Activated CD4-positive, alpha-beta memory T cell treated with anti-CD3 and anti-CD28 coated beads, Interleukin-2, amount 10 ng/mL, durations not matched to agents 7 days and 5 days (primary cell): ENCODE measurements around the gene IL22RA1. TPM values are rescaled to one million over a fixed set of nuclear protein-coding genes. Genes with fewer than 3 reads are reported as not detected.

Experiments
- CTCF ChIA-PET: fragments of 350-600 bp; sonication (Branson Sonifier 250); formaldehyde crosslinking; loops from one replicate; lab custom pipeline; 2021; ENCODE audit warnings: antibody characterized with exemption, inconsistent platforms; lab: Charles Lee
- POLR2A ChIA-PET: fragments of 350-600 bp; sonication (Branson Sonifier 250); formaldehyde crosslinking; loops from one replicate; lab custom pipeline; 2021; ENCODE audit warnings: antibody characterized with exemption; lab: Charles Lee
- DNase-seq: peaks from one replicate; pipeline ENCODE4 v3.0.0-alpha.2; 2020
- H3K27ac Mint-ChIP-seq: one replicate; pipeline ENCODE4 v1.8.0; 2021; ENCODE audit warnings: mild to moderate bottlenecking, mixed read lengths
- H3K27me3 Mint-ChIP-seq: one replicate; pipeline ENCODE4 v1.8.0; 2021; ENCODE audit warnings: mixed read lengths
- H3K36me3 Mint-ChIP-seq: one replicate; pipeline ENCODE4 v1.8.0; 2021; ENCODE audit warnings: low read depth, mixed read lengths
- H3K4me1 Mint-ChIP-seq: one replicate; pipeline ENCODE4 v1.8.0; 2021; ENCODE audit warnings: mixed read lengths
- H3K4me3 Mint-ChIP-seq: one replicate; pipeline ENCODE4 v1.8.0; 2021; ENCODE audit warnings: mild to moderate bottlenecking, mixed read lengths
- H3K9me3 Mint-ChIP-seq: one replicate; pipeline ENCODE4 v1.8.0; 2021; ENCODE audit warnings: mixed read lengths
- total RNA-seq, 2 experiments: library from RNA; stranded (reverse); gene quantifications; one replicate each; pipeline ENCODE4 v1.2.3, GENCODE V29; 2021

The IL22RA1 gene
- total RNA-seq, 2 experiments from 2014 or later = not detected

DNA sequence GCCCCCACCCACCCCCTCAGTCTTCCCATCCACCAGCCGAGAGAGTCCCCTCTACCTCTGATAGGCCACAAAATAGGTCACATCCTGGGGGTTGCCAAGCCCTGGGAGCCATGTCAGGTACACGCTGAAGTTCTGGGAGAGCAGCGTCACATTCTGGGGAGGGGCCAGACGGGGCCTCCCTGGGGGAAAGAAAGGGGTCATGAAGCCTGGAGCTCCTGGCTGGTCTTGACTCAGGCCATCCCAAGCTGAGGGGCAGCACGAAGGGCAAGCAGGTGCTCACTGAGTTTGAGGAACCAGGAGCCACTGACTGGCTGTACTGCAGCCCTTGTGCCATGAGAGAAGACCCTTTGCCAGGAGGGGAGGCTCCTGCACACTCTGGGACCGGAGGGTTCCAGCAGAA is 37.7 kb upstream of the IL22RA1 start:
- no peaks in the 10 kb centered on the region for H3K27me3 Mint-ChIP-seq
- no peak overlapping the region for H3K27ac Mint-ChIP-seq
- peaks cover 2% of the 10 kb centered on the region for H3K36me3 Mint-ChIP-seq
- H3K4me3 Mint-ChIP-seq = no peak overlapping the region
- CTCF ChIA-PET = interaction anchor here (0.7 to 1.2 kb wide), 2 partner anchors 29 to 30 kb away, joined by 3 to 5 read pairs; no protein-coding TSS in a partner anchor
- POLR2A ChIA-PET = interaction anchor here (0.6 kb wide), 1 partner anchor 75 kb away, joined by 3 read pairs; no protein-coding TSS in a partner anchor
- no peaks in the 10 kb centered on the region for H3K9me3 Mint-ChIP-seq
- H3K4me1 Mint-ChIP-seq = no peaks in the 10 kb centered on the region
- no peak for DNase-seq

DNA sequence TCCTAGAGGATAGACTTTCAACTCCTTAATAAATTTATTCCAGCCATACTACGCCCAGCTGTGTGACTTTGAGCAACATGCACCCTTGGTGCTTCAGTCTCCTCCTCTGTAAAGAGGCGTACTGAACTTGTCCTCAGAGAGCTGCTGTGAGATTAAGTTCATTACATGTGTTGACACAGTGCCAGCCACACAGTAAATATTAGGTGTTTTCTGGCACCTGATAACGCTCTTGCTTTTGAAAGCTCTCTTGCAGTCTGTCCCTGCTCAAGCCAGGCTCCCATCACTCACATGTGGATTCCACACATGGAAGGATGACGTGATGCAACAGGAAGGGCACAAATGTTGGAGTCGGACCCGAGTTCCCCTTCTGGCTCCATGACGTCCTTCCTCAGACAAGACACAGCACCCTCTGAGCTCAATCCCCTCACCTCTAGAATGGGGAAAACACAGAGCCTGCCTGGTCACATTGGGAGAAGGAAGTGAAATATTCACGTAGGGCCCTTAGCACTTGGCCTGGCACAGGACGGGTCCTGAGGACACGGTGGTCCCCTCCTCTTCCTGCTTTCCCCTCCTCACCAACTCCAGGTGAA is 36.4 kb upstream of the IL22RA1 start:
- H3K4me1 Mint-ChIP-seq = no peaks in the 10 kb centered on the region
- no peak overlapping the region for H3K27ac Mint-ChIP-seq
- CTCF ChIA-PET = interaction anchor here (1.0 to 1.1 kb wide), 2 partner anchors 20 to 212 kb away, joined by 3 to 4 read pairs; no protein-coding TSS in a partner anchor
- H3K36me3 Mint-ChIP-seq = peaks cover 2% of the 10 kb centered on the region
- DNase-seq = no peak
- no peaks in the 10 kb centered on the region for H3K9me3 Mint-ChIP-seq
- POLR2A ChIA-PET = interaction anchor here (1.2 kb wide), 1 partner anchor 13 kb away, joined by 3 read pairs; no protein-coding TSS in a partner anchor
- no peak overlapping the region for H3K4me3 Mint-ChIP-seq
- H3K27me3 Mint-ChIP-seq = peaks cover under 1% of the 10 kb centered on the region

DNA sequence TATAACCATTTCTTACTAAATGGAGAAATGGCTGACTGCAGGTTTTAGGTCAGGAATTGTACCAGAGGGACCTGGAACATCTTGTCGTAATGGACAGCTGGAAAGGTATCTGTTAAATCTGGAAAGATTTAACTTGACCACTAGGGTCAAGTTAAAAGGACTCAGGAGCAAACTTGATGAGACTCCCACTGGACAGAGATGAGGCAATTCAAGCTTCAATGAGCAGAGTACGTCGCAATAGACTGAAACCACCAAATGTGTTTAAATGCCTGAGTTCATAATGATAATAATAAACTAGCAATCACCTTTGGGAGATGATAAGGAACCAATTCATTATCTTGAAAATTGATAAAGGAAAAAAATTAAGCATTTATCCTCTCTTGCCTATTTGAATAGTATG is 35.5 kb upstream of the IL22RA1 start:
- peaks cover 3% of the 10 kb centered on the region for H3K27me3 Mint-ChIP-seq
- H3K4me3 Mint-ChIP-seq = no peak overlapping the region
- H3K27ac Mint-ChIP-seq = no peak overlapping the region
- POLR2A ChIA-PET = interaction anchor here (0.6 kb wide), 1 partner anchor 149 kb away, joined by 3 read pairs; no protein-coding TSS in a partner anchor
- CTCF ChIA-PET = interaction anchor here (0.7 to 1.2 kb wide), 2 partner anchors 28 to 258 kb away, joined by 4 to 6 read pairs; no protein-coding TSS in a partner anchor
- H3K9me3 Mint-ChIP-seq = no peaks in the 10 kb centered on the region
- no peaks in the 10 kb centered on the region for H3K4me1 Mint-ChIP-seq
- no peak for DNase-seq
- H3K36me3 Mint-ChIP-seq = peaks cover 7% of the 10 kb centered on the region

DNA sequence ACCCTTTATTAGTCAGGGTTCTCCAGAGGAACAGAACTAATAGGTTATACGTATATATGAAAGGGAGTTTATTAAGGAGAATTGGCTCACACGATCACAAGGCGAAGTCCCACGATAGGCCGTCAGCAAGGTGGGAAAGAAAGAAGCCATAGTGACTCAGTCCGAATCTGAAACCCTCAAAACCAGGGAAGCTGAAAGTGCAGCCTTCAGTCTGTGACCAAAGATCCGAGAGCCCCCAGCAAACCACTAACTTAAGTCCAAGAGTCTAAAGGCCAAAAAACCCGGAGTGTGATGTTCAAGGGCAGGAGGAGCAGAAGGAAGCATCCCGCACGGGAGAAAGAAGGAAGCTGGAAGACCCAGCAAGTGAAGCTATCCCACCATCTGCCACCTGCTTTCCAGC is 34.2 kb upstream of the IL22RA1 start:
- ChIA-PET POLR2A (no interaction called here), CTCF (interaction anchor here (1.4 kb wide), 1 partner anchor 214 kb away, joined by 4 read pairs; no protein-coding TSS in a partner anchor)
- Mint-ChIP-seq H3K27ac (no peak overlapping the region), H3K27me3 (peaks cover 3% of the 10 kb centered on the region), H3K4me1 (no peaks in the 10 kb centered on the region), H3K4me3 (no peak overlapping the region), H3K9me3 (no peaks in the 10 kb centered on the region), H3K36me3 (peaks cover 7% of the 10 kb centered on the region)
- no peak for DNase-seq

DNA sequence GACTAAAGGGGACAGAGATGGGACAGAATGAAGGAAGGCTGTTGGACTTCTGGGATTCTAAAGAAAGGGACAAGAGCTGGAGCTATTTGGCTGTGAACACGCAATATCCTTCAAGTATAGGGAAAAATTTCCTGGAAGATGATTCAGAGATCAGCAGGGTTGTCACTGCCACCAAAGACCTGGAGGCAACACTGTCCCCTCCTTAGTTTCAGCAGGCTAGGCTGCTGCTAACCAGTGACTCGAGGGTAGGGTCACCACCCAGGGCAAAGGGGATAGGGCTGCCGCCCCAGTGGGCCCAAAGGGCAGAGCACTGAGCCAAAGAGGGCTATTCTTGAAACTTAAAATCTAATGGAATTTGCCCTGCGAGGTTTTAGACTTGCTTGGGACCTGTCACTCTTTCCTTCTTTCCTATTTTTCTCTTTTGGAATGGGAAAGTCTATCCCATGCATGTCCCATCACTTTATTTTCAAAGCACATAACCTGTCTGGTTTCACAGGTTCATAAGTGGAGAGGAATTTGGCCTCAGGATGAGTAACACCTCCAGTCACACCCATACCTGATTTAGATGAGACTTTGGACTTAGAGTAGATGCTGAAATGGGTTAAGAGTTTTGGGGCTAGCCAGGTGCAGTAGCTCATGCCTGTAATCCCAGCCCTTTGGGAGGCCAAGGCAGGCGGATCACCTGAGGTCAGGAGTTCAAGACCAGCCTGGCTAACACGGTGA is 32.3 kb upstream of the IL22RA1 start:
- Mint-ChIP-seq H3K36me3 (peaks cover 7% of the 10 kb centered on the region), H3K4me3 (no peak overlapping the region), H3K27me3 (peaks cover 3% of the 10 kb centered on the region), H3K27ac (no peak overlapping the region), H3K4me1 (no peaks in the 10 kb centered on the region), H3K9me3 (no peaks in the 10 kb centered on the region)
- POLR2A ChIA-PET = no interaction called here
- CTCF ChIA-PET = interaction anchor here (1.9 kb wide), 1 partner anchor 25 kb away, joined by 6 read pairs; no protein-coding TSS in a partner anchor
- no peak for DNase-seq

DNA sequence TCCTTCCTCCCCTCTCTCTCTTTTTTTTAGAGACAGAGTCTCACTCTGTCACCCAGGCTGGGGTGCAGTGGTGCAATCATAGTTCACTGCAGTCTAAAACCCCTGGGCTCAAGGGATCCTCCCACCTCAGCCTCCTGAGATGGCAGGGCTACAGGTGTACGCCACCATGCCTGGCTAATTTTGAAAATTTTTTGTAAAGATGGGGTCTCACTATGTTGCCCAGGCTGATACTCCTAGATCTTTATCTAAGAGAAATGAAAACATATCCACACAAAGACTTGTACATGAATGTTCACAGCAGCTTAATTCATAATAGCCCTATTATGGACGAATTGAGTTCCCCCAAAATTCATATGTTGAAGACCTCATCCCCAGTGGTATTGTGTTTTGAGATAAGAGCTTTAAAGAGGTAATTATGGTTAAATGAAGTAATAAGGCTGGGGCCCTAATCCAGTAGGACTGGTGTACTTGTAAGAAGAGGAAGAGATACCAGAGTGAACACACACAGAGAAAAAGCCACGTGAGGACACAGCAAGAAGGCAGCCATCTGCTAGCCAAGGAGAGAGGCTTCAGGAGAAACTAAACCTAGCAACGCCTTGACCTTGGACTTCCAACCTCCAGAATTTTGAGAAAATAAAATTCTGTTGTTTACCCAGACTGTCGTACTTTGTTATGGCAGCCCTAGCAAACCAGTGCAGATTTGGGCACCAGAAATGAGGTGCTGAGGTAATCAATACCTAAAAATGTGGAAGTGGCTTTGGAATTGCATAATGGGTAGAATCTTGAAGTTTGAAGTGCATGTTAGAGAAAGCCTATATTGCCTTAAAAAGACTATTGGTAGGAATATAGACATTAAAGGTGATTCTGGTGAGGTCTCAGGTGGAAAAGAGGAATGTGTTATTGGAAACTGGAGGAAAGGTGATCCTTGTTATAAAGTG is 31.0 kb upstream of the IL22RA1 start:
- CTCF ChIA-PET = interaction anchor here (1.9 kb wide), 1 partner anchor 24 kb away, joined by 6 read pairs; no protein-coding TSS in a partner anchor
- DNase-seq = no peak
- Mint-ChIP-seq H3K36me3 (peaks cover 5% of the 10 kb centered on the region), H3K9me3 (no peaks in the 10 kb centered on the region), H3K27ac (no peak overlapping the region), H3K27me3 (peaks cover 3% of the 10 kb centered on the region), H3K4me1 (no peaks in the 10 kb centered on the region), H3K4me3 (no peak overlapping the region)
- POLR2A ChIA-PET = no interaction called here

DNA sequence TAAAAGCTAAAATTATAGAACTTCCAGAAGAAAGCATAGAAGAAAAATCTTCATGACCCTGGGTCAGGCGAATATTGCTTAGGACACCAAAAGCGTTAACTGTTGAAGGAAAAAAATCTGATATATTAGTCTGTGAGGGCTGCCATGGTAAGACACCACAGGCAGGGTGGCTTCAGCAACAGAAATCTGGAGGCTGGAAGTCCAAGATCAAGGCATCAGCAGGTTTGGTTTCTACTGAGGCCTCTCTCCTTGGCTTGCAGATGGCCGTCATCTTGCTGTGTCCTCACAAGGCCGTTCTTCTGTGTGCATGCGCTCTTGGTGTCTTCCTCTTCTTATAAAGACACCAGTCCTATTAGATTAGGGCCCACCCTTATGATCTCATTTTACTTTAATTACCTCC is 29.7 kb upstream of the IL22RA1 start:
- peaks cover 3% of the 10 kb centered on the region for H3K27me3 Mint-ChIP-seq
- no peaks in the 10 kb centered on the region for H3K9me3 Mint-ChIP-seq
- no peaks in the 10 kb centered on the region for H3K4me1 Mint-ChIP-seq
- H3K36me3 Mint-ChIP-seq = peaks cover 7% of the 10 kb centered on the region
- ChIA-PET POLR2A (no interaction called here), CTCF (interaction anchor here (1.5 kb wide), 1 partner anchor 22 kb away, joined by 7 read pairs; no protein-coding TSS in a partner anchor)
- no peak for DNase-seq
- H3K27ac Mint-ChIP-seq = no peak overlapping the region
- H3K4me3 Mint-ChIP-seq = no peak overlapping the region

DNA sequence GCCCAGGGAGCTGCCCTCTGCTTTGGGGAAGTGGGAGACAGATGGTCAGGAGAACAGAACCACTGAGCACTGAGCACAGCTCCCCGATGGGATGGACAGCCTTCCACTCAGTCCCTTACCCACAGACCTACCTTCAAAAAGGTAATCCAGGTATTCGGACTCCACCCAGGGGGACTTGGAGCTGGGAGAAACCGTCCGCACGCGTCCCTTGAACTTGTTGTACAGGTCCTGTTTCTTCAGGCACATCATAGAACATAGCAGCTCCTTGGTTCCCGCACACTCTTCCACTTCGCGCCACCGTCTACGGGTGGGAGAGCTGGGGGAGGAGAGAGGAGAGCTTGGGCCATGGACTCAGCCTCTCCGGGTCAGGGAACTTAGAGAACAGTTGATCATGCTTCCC is 26.3 kb upstream of the IL22RA1 start:
- peaks cover 3% of the 10 kb centered on the region for H3K27me3 Mint-ChIP-seq
- H3K4me1 Mint-ChIP-seq = no peaks in the 10 kb centered on the region
- peaks cover 15% of the 10 kb centered on the region for H3K36me3 Mint-ChIP-seq
- CTCF ChIA-PET = no interaction called here
- H3K27ac Mint-ChIP-seq = no peak overlapping the region
- POLR2A ChIA-PET = interaction anchor here (0.6 to 1.3 kb wide), 3 partner anchors 17 to 145 kb away, joined by 3 read pairs; no protein-coding TSS in a partner anchor
- no peak for DNase-seq
- no peaks in the 10 kb centered on the region for H3K9me3 Mint-ChIP-seq
- no peak overlapping the region for H3K4me3 Mint-ChIP-seq

DNA sequence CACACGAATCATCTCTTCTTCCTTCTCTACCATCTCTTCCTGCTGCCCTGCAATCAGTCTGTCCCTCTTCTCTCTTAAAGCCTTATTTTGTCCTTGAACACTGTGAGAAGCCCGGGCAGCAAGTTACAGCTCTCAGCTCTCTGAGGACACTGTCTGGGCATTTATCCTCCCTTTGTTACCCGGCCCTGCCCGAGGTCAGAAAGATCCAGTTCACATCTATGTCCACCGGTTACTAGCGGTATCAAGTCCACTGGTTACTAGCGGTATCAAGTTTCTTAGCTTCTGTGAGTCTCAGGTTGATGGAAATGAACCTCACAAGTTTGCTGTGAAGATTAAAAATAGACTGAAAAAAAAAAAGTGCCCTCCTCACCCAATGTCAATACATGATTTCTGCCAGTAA is 25.3 kb upstream of the IL22RA1 start:
- Mint-ChIP-seq H3K36me3 (peaks cover 10% of the 10 kb centered on the region), H3K27me3 (no peaks in the 10 kb centered on the region), H3K27ac (no peak overlapping the region), H3K4me3 (no peak overlapping the region), H3K4me1 (no peaks in the 10 kb centered on the region), H3K9me3 (no peaks in the 10 kb centered on the region)
- ChIA-PET POLR2A (interaction anchor here (0.7 kb wide), 1 partner anchor 35 kb away, joined by 3 read pairs; no protein-coding TSS in a partner anchor), CTCF (interaction anchor here (1.7 kb wide), 1 partner anchor 31 kb away, joined by 9 read pairs; no protein-coding TSS in a partner anchor)
- no peak for DNase-seq

DNA sequence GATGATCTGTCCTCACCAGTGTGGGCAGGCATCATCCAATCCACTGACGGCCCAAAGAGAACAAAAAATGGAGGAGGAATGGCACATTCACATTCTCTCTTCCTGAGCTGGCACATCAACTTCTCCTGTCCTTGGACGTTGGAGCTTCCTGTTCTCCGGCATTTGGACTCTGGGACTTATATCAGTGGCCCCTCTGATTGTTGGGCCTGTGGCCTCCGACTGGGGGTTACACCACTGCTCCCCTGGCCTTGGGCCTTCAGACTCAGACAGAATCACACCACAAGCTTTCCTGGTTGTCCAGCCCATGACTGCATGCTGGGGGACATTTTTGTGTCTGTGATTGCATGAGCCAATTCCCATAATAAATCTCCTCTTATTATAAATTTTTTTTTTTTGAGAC is 24.1 kb upstream of the IL22RA1 start:
- ChIA-PET POLR2A (no interaction called here), CTCF (interaction anchor here (1.1 to 1.7 kb wide), 2 partner anchors 16 to 33 kb away, joined by 4 to 9 read pairs; no protein-coding TSS in a partner anchor)
- no peak for DNase-seq
- Mint-ChIP-seq H3K4me3 (no peak overlapping the region), H3K27ac (no peak overlapping the region), H3K9me3 (no peaks in the 10 kb centered on the region), H3K36me3 (peaks cover 10% of the 10 kb centered on the region), H3K4me1 (peaks cover 3% of the 10 kb centered on the region), H3K27me3 (no peaks in the 10 kb centered on the region)

DNA sequence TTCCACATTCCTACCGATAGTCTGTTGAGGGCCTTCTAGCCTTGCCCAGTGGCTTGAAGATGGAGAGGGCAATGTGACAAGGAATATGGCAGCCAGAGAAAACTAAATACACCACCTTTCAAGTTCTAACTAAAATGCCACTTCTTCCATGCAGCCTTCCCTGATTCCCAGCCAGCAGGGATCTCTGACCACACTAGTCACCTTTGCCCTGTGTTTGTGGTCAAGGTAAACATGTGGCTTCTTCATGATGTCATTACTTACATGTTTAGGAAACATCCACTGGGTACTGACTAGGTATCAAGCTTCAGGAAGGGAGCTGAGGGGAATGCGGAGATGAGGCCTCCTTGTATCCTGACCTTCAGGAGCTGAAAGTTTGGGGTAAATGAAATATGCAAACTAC is 22.6 kb upstream of the IL22RA1 start:
- POLR2A ChIA-PET = no interaction called here
- no peaks in the 10 kb centered on the region for H3K27me3 Mint-ChIP-seq
- DNase-seq = no peak
- H3K4me3 Mint-ChIP-seq = no peak overlapping the region
- CTCF ChIA-PET = interaction anchor here (1.3 to 1.4 kb wide), 2 partner anchors 11 to 34 kb away, joined by 5 read pairs; no protein-coding TSS in a partner anchor
- H3K4me1 Mint-ChIP-seq = peaks cover 3% of the 10 kb centered on the region
- H3K27ac Mint-ChIP-seq = no peak overlapping the region
- H3K36me3 Mint-ChIP-seq = peaks cover 10% of the 10 kb centered on the region
- no peaks in the 10 kb centered on the region for H3K9me3 Mint-ChIP-seq

DNA sequence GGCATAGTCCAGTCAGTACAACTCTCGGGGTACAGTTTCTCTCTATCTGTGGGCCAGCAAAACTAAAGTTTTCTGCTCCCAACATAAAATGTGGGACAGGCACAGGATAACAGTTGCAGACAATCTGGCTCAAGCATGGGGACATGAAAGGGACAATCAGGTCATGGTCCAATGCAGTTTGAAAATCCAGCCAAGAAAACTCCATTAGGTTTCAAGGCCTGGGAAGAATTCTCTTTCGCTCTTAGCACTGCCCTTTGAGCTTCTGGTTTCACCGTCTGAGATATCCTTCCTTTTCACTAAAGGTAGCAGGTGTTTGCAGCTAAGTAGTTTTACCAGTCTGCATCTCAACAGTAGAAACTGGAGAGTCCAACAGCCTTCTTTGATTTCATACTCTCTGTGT is 21.1 kb upstream of the IL22RA1 start:
- no peak overlapping the region for H3K27ac Mint-ChIP-seq
- no peaks in the 10 kb centered on the region for H3K27me3 Mint-ChIP-seq
- H3K4me1 Mint-ChIP-seq = peaks cover 3% of the 10 kb centered on the region
- ChIA-PET CTCF (interaction anchor here (2.0 kb wide), 1 partner anchor 14 kb away, joined by 8 read pairs; no protein-coding TSS in a partner anchor), POLR2A (no interaction called here)
- peaks cover 13% of the 10 kb centered on the region for H3K36me3 Mint-ChIP-seq
- no peaks in the 10 kb centered on the region for H3K9me3 Mint-ChIP-seq
- no peak for DNase-seq
- H3K4me3 Mint-ChIP-seq = no peak overlapping the region
